ENCODE results near the gene KAZN.

Gene KAZN

GRCh38 chr1:14954210-14954609, 355.7 kb downstream of the KAZN start:
- H3K4me3 ChIP-seq (ENCODE audit: low read depth, low read length): no peak overlapping the region
- no peak for TF ChIP-seq CTCF (conservative IDR thresholded peaks at IDR 0.05; ENCODE audit: low read depth, low read length)
- no peak for DNase-seq (ENCODE audit: low read depth)

- no peak for TF ChIP-seq CTCF (conservative IDR thresholded peaks at IDR 0.05; ENCODE audit: low read depth, low read length)
Measured at GRCh38 chr1:14954930-14955329, 356.4 kb downstream of the KAZN start.

GRCh38 chr1:14955402-14955801, 356.9 kb downstream of the KAZN start:
- no peak for DNase-seq (ENCODE audit: low read depth)
- TF ChIP-seq CTCF (conservative IDR thresholded peaks at IDR 0.05; ENCODE audit: low read depth, low read length): no peak
- no peak overlapping the region for H3K4me3 ChIP-seq (ENCODE audit: low read depth, low read length)

More at GRCh38 chr1:14954930-14955329, 356.4 kb downstream of the KAZN start:
- H3K4me3 ChIP-seq (ENCODE audit: low read depth, low read length): no peak overlapping the region
- no peak for DNase-seq (ENCODE audit: low read depth)

GRCh38 chr1:14955976-14956375, 357.5 kb downstream of the KAZN start:
- H3K4me3 ChIP-seq (ENCODE audit: low read depth, low read length): no peak overlapping the region
- no peak for TF ChIP-seq CTCF (conservative IDR thresholded peaks at IDR 0.05; ENCODE audit: low read depth, low read length)
- DNase-seq (ENCODE audit: low read depth): no peak

- no peak for TF ChIP-seq CTCF (conservative IDR thresholded peaks at IDR 0.05; ENCODE audit: low read depth, low read length)
- no peak for DNase-seq (ENCODE audit: low read depth)
- no peak overlapping the region for H3K4me3 ChIP-seq (ENCODE audit: low read depth, low read length)
Measured at GRCh38 chr1:14956579-14957195, 358.2 kb downstream of the KAZN start.

GRCh38 chr1:14957375-14958098, 359.1 kb downstream of the KAZN start:
- DNase-seq (ENCODE audit: low read depth): no peak
- no peak for TF ChIP-seq CTCF (conservative IDR thresholded peaks at IDR 0.05; ENCODE audit: low read depth, low read length)
- H3K4me3 ChIP-seq (ENCODE audit: low read depth, low read length): no peak overlapping the region

Measured in choroid plexus epithelial cell (primary cell).